Naive thymus-derived CD8-positive, alpha-beta T cell (primary cell): ENCODE measurements around the gene HK1. TPM values are rescaled to one million over a fixed set of nuclear protein-coding genes. Genes with fewer than 3 reads are reported as not detected.
A peak's percentile ranks its signal among the peaks of the same experiment; 100 is the strongest.
"Not testable (repeated sequence)": the region's sequence is repeated elsewhere in the genome, so short reads cannot be mapped to it uniquely, and the experiment has no call there.

Source experiments
- ATAC-seq, 2 donors: fragments of 150-1000 bp; cut with Tn5 transposase in 1 of 2; sonication (Bioruptor Pico), chemical (Tn5 transposase) in 1 of 2; 1 replicate in 1 of 2; 2 replicates in 1 of 2; pipeline ENCODE4 v1.10.0; 2021; ENCODE audit warnings: mild to moderate bottlenecking in 2 of 2, moderate library complexity in 2 of 2
- POLR2A ChIA-PET: fragments of 350-600 bp; sonication (Branson Sonifier 250); formaldehyde crosslinking; loops from one replicate; lab custom pipeline; 2021; ENCODE audit warnings: antibody characterized with exemption; lab: Charles Lee
- DNase-seq, 10 donors: peaks; one replicate each; pipeline versions ENCODE4 v3.0.0 to v3.0.0-alpha.2; 2020 to 2022
- H3K27ac Mint-ChIP-seq, 10 donors: one replicate each; pipeline ENCODE4 v1.8.0; 2020 to 2022; ENCODE audit warnings: mild to moderate bottlenecking in 10 of 10, mixed read lengths in 10 of 10, moderate library complexity in 4 of 10, inconsistent platforms in 1 of 10
- H3K27me3 Mint-ChIP-seq, 5 donors: one replicate each; pipeline ENCODE4 v1.8.0; 2021 to 2022; ENCODE audit warnings: mixed read lengths in 5 of 5
- H3K36me3 Mint-ChIP-seq, 3 donors: one replicate each; pipeline ENCODE4 v1.8.0; 2020 to 2022; ENCODE audit warnings: mixed read lengths in 3 of 3, mild to moderate bottlenecking in 2 of 3, inconsistent platforms in 1 of 3
- H3K4me1 Mint-ChIP-seq, 4 donors: one replicate each; pipeline ENCODE4 v1.8.0; 2021 to 2022; ENCODE audit warnings: mixed read lengths in 4 of 4
- H3K4me3 Mint-ChIP-seq, 10 donors: one replicate each; pipeline ENCODE4 v1.8.0; 2020 to 2022; ENCODE audit warnings: mild to moderate bottlenecking in 10 of 10, mixed read lengths in 10 of 10, moderate library complexity in 6 of 10, inconsistent platforms in 1 of 10
- H3K9me3 Mint-ChIP-seq, 9 donors: one replicate each; pipeline ENCODE4 v1.8.0; 2020 to 2022; ENCODE audit warnings: mixed read lengths in 9 of 9, mild to moderate bottlenecking in 3 of 9, inconsistent platforms in 1 of 9, moderate library complexity in 1 of 9
- polyA plus RNA-seq, 3 donors: library from polyadenylated mRNA; unstranded; fragments of 300-500 nt; fragmentation: Illumina TruSeq; gene quantifications; one replicate each; pipeline ENCODE4 v1.2.3, GENCODE V29; 2021
- total RNA-seq, 8 experiments: library from RNA in 2 of 8; stranded (reverse) in 2 of 8; gene quantifications; one replicate each; pipeline ENCODE4 v1.2.3 and lab custom pipeline; 2021 to 2026

HK1 gene
- total and polyA plus RNA-seq, 5 experiments from 2014 or later: 63.5 to 129 (median 89.9) TPM

- Mint-ChIP-seq H3K27ac (peak overlapping the region; percentile 61 to 85 (median 75)), H3K9me3 (no peaks in the 10 kb centered on the region), H3K4me1 (peaks cover 30 to 82% (median 74%) of the 10 kb centered on the region in 4 donors), H3K27me3 (no peaks in the 10 kb centered on the region), H3K4me3 (no peak overlapping the region), H3K36me3 (peaks cover 0 to 2% (median 0%) of the 10 kb centered on the region in 3 donors)
- DNase-seq: no peak
- no peak for ATAC-seq
- POLR2A ChIA-PET: interaction anchor here (0.7 to 1.2 kb wide), 3 partner anchors 41 to 276 kb away, joined by 4 to 5 read pairs (median 4); no protein-coding TSS in a partner anchor
These were observed 45.3 kb downstream of the HK1 start for GRCh38 chr10:69323622-69324021.

- peak overlapping the region in 1 of 10 donors; percentile 38 for H3K4me3 Mint-ChIP-seq
- H3K36me3 Mint-ChIP-seq: peaks cover 0 to 5% (median 0%) of the 10 kb centered on the region in 3 donors
- no peaks in the 10 kb centered on the region for H3K9me3 Mint-ChIP-seq
- ATAC-seq (no peak), DNase-seq (no peak)
- POLR2A ChIA-PET: no interaction called here
- peak overlapping the region in 8 of 10 donors; percentile 54 to 85 (median 73) for H3K27ac Mint-ChIP-seq
- H3K27me3 Mint-ChIP-seq: no peaks in the 10 kb centered on the region
- peaks cover 32 to 85% (median 79%) of the 10 kb centered on the region in 4 donors for H3K4me1 Mint-ChIP-seq
These were observed 46.3 kb downstream of the HK1 start for GRCh38 chr10:69324583-69324982.

- H3K9me3 Mint-ChIP-seq, DNase-seq, ATAC-seq, H3K27me3 Mint-ChIP-seq: not testable (repeated sequence)
- POLR2A ChIA-PET: interaction anchor here (0.7 kb wide), 2 partner anchors 26 to 128 kb away, joined by 3 to 4 read pairs; no protein-coding TSS in a partner anchor
- peaks cover 0 to 12% (median 0%) of the 10 kb centered on the region in 3 donors for H3K36me3 Mint-ChIP-seq
- H3K4me3 Mint-ChIP-seq: peak overlapping the region in 3 of 10 donors; percentile 27 to 71 (median 52)
- peak overlapping the region; percentile 54 to 96 (median 82) for H3K27ac Mint-ChIP-seq
- H3K4me1 Mint-ChIP-seq: peaks cover 32 to 82% (median 78%) of the 10 kb centered on the region in 4 donors
These were observed 47.6 kb downstream of the HK1 start for GRCh38 chr10:69325637-69326523.

GRCh38 chr10:69326692-69327091 is 48.4 kb downstream of the HK1 start:
- no peak for DNase-seq
- Mint-ChIP-seq H3K9me3 (no peaks in the 10 kb centered on the region), H3K4me1 (peaks cover 31 to 77% (median 71%) of the 10 kb centered on the region in 4 donors), H3K4me3 (no peak overlapping the region), H3K36me3 (peaks cover 0 to 12% (median 0%) of the 10 kb centered on the region in 3 donors), H3K27me3 (no peaks in the 10 kb centered on the region), H3K27ac (peak overlapping the region in 8 of 10 donors; percentile 55 to 96 (median 93))
- ATAC-seq: no peak
- POLR2A ChIA-PET: interaction anchor here (1.2 to 2.7 kb wide), 5 partner anchors 8 to 81 kb away, joined by 3 to 31 read pairs (median 5); no protein-coding TSS in a partner anchor

- peaks cover 0 to 19% (median 0%) of the 10 kb centered on the region in 3 donors for H3K36me3 Mint-ChIP-seq
- DNase-seq (peak in 8 of 10 donors; percentile 20 to 64 (median 33)), ATAC-seq (peak; percentile 85 to 92)
- H3K27me3 Mint-ChIP-seq: no peaks in the 10 kb centered on the region
- H3K9me3 Mint-ChIP-seq: no peaks in the 10 kb centered on the region
- peaks cover 28 to 78% (median 68%) of the 10 kb centered on the region in 4 donors for H3K4me1 Mint-ChIP-seq
- H3K27ac Mint-ChIP-seq: peak overlapping the region; percentile 84 to 96 (median 92)
- H3K4me3 Mint-ChIP-seq: peak overlapping the region; percentile 68 to 87 (median 80)
- POLR2A ChIA-PET: interaction anchor here (0.7 to 2.7 kb wide), 10 partner anchors 9 to 95 kb away, joined by 3 to 31 read pairs (median 4); no protein-coding TSS in a partner anchor
These were observed 49.4 kb downstream of the HK1 start for GRCh38 chr10:69327463-69328379.

GRCh38 chr10:69328380-69328735 is 50.1 kb downstream of the HK1 start:
- Mint-ChIP-seq H3K27me3 (no peaks in the 10 kb centered on the region), H3K27ac (peak overlapping the region; percentile 84 to 96 (median 92))

GRCh38 chr10:69328888-69329287 is 50.6 kb downstream of the HK1 start:
- ATAC-seq, H3K27me3 Mint-ChIP-seq, DNase-seq, H3K9me3 Mint-ChIP-seq: not testable (repeated sequence)
- Mint-ChIP-seq H3K4me1 (peaks cover 27 to 82% (median 66%) of the 10 kb centered on the region in 4 donors), H3K36me3 (peaks cover 0 to 19% (median 0%) of the 10 kb centered on the region in 3 donors), H3K4me3 (peak overlapping the region in 9 of 10 donors; percentile 65 to 85 (median 79)), H3K27ac (peak overlapping the region; percentile 84 to 96 (median 92))
- POLR2A ChIA-PET: interaction anchor here (0.8 to 2.7 kb wide), 4 partner anchors 10 to 30 kb away, joined by 3 to 31 read pairs (median 8); no protein-coding TSS in a partner anchor

More at GRCh38 chr10:69328380-69328735, 50.1 kb downstream of the HK1 start:
- no peaks in the 10 kb centered on the region for H3K9me3 Mint-ChIP-seq
- DNase-seq: no peak
- peak overlapping the region; percentile 68 to 87 (median 80) for H3K4me3 Mint-ChIP-seq
- peaks cover 27 to 81% (median 68%) of the 10 kb centered on the region in 4 donors for H3K4me1 Mint-ChIP-seq
- POLR2A ChIA-PET: interaction anchor here (0.8 to 2.7 kb wide), 9 partner anchors 9 to 80 kb away, joined by 3 to 31 read pairs (median 4); no protein-coding TSS in a partner anchor
- peak; percentile 38 to 44 for ATAC-seq
- H3K36me3 Mint-ChIP-seq: peaks cover 0 to 19% (median 0%) of the 10 kb centered on the region in 3 donors

GRCh38 chr10:69329721-69330178 is 51.5 kb downstream of the HK1 start:
- Mint-ChIP-seq H3K36me3 (peaks cover 0 to 19% (median 0%) of the 10 kb centered on the region in 3 donors), H3K27me3 (no peaks in the 10 kb centered on the region), H3K4me1 (peaks cover 33 to 82% (median 69%) of the 10 kb centered on the region in 4 donors), H3K9me3 (no peaks in the 10 kb centered on the region), H3K27ac (peak overlapping the region in 9 of 10 donors; percentile 4 to 91 (median 58)), H3K4me3 (peak overlapping the region in 1 of 10 donors; percentile 55)
- DNase-seq (no peak), ATAC-seq (no peak)
- POLR2A ChIA-PET: interaction anchor here (0.6 kb wide), 1 partner anchor 15 kb away, joined by 3 read pairs; no protein-coding TSS in a partner anchor

GRCh38 chr10:69331161-69331560 is 52.9 kb downstream of the HK1 start:
- no peak for ATAC-seq

GRCh38 chr10:69332278-69333010 is 54.1 kb downstream of the HK1 start:
- no peak for ATAC-seq
- peaks cover 41 to 82% (median 72%) of the 10 kb centered on the region in 4 donors for H3K4me1 Mint-ChIP-seq
- no peaks in the 10 kb centered on the region for H3K27me3 Mint-ChIP-seq
- POLR2A ChIA-PET: interaction anchor here (1.0 kb wide), 1 partner anchor 15 kb away, joined by 3 read pairs; no protein-coding TSS in a partner anchor
- DNase-seq: no peak
- peak overlapping the region in 1 of 10 donors; percentile 24 for H3K4me3 Mint-ChIP-seq
- H3K9me3 Mint-ChIP-seq: no peaks in the 10 kb centered on the region
- peak overlapping the region in 8 of 10 donors; percentile 20 to 76 (median 46) for H3K27ac Mint-ChIP-seq
- H3K36me3 Mint-ChIP-seq: peaks cover 0 to 17% (median 0%) of the 10 kb centered on the region in 3 donors

More at GRCh38 chr10:69331161-69331560, 52.9 kb downstream of the HK1 start:
- DNase-seq: no peak
- H3K9me3 Mint-ChIP-seq: no peaks in the 10 kb centered on the region
- H3K27ac Mint-ChIP-seq: peak overlapping the region in 2 of 10 donors; percentile 8 to 38
- H3K4me1 Mint-ChIP-seq: peaks cover 43 to 84% (median 75%) of the 10 kb centered on the region in 4 donors
- H3K36me3 Mint-ChIP-seq: peaks cover 0 to 18% (median 0%) of the 10 kb centered on the region in 3 donors
- POLR2A ChIA-PET: no interaction called here
- no peak overlapping the region for H3K4me3 Mint-ChIP-seq
- H3K27me3 Mint-ChIP-seq: no peaks in the 10 kb centered on the region

- no peak overlapping the region for H3K4me3 Mint-ChIP-seq
- POLR2A ChIA-PET: interaction anchor here (0.7 to 1.0 kb wide), 2 partner anchors 14 to 16 kb away, joined by 3 read pairs; no protein-coding TSS in a partner anchor
- ATAC-seq (no peak), DNase-seq (no peak)
- no peaks in the 10 kb centered on the region for H3K27me3 Mint-ChIP-seq
- H3K36me3 Mint-ChIP-seq: peaks cover 0 to 17% (median 0%) of the 10 kb centered on the region in 3 donors
- peaks cover 38 to 82% (median 71%) of the 10 kb centered on the region in 4 donors for H3K4me1 Mint-ChIP-seq
- no peaks in the 10 kb centered on the region for H3K9me3 Mint-ChIP-seq
- peak overlapping the region in 3 of 10 donors; percentile 3 to 23 (median 15) for H3K27ac Mint-ChIP-seq
These were observed 54.9 kb downstream of the HK1 start for GRCh38 chr10:69333205-69333604.
